ACC112 (cell line): ENCODE results near the gene SLC2A1.
"Not testable (repeated sequence)": the region's sequence is repeated elsewhere in the genome, so short reads cannot be mapped to it uniquely, and the experiment has no call there.

Source experiments
- H2AFZ ChIP-seq: fragments of 200-600 bp; sonication (generic); one replicate; pipeline ENCODE4 v1.6.0; 2017; ENCODE audit warnings: antibody characterized with exemption, low read length; ENCODE audit not compliant: unreplicated experiment
- H3K27ac ChIP-seq: fragments of 200-600 bp; sonication (generic); 2 replicates; pipeline ENCODE4 v1.5.1; 2014; ENCODE audit warnings: low read depth, mild to moderate bottlenecking, antibody characterized with exemption, low read length, moderate library complexity
- H3K27me3 ChIP-seq: fragments of 200-600 bp; sonication (generic); 2 replicates; pipeline ENCODE4 v1.6.1; 2014; ENCODE audit warnings: mild to moderate bottlenecking, antibody characterized with exemption, low read length, moderate library complexity, mixed read lengths; ENCODE audit not compliant: insufficient read depth
- H3K36me3 ChIP-seq: fragments of 200-600 bp; sonication (generic); 2 replicates; pipeline ENCODE4 v1.6.1; 2016; ENCODE audit warnings: mild to moderate bottlenecking, antibody characterized with exemption, low read length, moderate library complexity, mixed read lengths; ENCODE audit not compliant: insufficient read depth
- H3K4me1 ChIP-seq: fragments of 200-600 bp; sonication (generic); one replicate; pipeline ENCODE4 v1.6.1; 2016; ENCODE audit warnings: low read length, mixed read lengths; ENCODE audit not compliant: insufficient read depth, unreplicated experiment, control insufficient read depth
- H3K4me3 ChIP-seq: fragments of 200-600 bp; sonication (generic); 2 replicates; pipeline ENCODE4 v1.5.1; 2014; ENCODE audit warnings: mild to moderate bottlenecking, low read depth, low read length
- H3K79me2 ChIP-seq: fragments of 200-600 bp; sonication (generic); one replicate; pipeline ENCODE4 v1.6.0; 2016; ENCODE audit warnings: low read length; ENCODE audit not compliant: control insufficient read depth, unreplicated experiment, insufficient read depth

Gene SLC2A1

DNA sequence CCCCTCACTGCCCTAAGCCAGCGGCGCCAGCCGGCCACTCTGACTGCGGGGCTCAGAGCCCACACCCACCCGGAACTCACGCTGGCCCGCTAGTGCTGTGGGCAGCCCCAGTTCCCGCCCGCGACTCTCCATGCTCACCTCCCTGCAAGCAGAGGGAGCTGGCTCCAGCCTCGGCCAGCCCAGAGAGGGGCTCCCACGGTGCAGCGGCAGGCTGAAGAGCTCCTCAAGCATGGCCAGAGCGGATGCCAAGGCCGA lies 41.5 kb downstream of the SLC2A1 start:
- H3K79me2 ChIP-seq = no peaks in the 10 kb centered on the region
- no peaks in the 10 kb centered on the region for H3K4me1 ChIP-seq
- no peaks in the 10 kb centered on the region for H3K36me3 ChIP-seq
- H3K4me3 ChIP-seq = no peak overlapping the region
- no peaks in the 10 kb centered on the region for H3K27me3 ChIP-seq
- no peak overlapping the region for H2AFZ ChIP-seq
- no peak overlapping the region for H3K27ac ChIP-seq

DNA sequence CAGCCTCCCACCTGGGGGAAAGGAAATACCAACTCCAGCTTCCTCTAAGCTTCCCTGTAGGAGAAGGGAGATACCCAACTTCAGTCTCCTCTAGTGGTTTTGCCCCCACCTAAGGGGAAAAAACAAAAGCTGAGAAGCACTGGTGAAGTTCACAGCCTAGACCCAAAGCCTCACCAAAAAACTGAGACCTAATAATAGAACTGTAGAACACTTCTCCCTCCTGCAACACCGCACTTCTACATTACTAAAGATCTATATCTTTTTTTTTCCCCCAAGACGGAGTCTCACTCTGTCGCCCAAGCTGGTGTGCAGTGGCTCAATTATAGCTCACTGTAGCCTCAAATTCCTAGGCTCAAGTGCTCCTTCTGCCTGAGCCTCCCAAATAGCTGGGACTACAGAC lies 43.2 kb downstream of the SLC2A1 start:
- Histone ChIP-seq H2AFZ (no peak overlapping the region), H3K79me2 (no peaks in the 10 kb centered on the region), H3K4me1 (no peaks in the 10 kb centered on the region), H3K36me3 (no peaks in the 10 kb centered on the region), H3K4me3 (no peak overlapping the region), H3K27me3 (no peaks in the 10 kb centered on the region), H3K27ac (no peak overlapping the region)

DNA sequence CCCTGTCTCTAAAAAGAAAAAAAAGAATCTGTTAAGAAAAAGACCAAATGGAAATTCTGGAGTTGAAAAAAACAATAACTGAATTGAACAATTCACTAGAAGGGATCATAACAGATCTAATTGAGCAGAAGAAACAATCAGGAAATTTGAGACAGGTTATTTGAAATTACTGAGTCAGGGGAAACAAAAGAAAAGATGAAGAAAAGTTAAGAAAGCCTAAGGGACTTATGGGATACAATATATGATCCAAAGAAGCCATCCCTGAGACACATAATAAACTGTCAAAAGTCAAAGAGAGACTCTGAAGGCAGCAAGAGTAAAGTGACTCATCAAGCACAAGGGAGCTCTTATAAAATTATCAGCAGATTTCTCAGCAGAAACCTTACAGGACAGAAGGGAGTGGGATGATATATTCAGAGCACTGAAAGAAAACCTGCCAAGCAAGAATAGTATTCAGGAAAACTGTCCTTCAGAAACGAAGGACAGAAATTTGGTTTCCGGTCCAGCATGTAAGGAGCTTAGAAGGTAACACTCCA lies 44.5 kb downstream of the SLC2A1 start:
- Histone ChIP-seq H3K36me3 (no peaks in the 10 kb centered on the region), H3K79me2 (no peaks in the 10 kb centered on the region), H3K27me3 (0 out of 2 replicates have a peak, but pooled peaks cover 3% of the 10 kb centered on the region), H2AFZ (no peak overlapping the region), H3K4me3 (no peak overlapping the region), H3K4me1 (no peaks in the 10 kb centered on the region), H3K27ac (no peak overlapping the region)

DNA sequence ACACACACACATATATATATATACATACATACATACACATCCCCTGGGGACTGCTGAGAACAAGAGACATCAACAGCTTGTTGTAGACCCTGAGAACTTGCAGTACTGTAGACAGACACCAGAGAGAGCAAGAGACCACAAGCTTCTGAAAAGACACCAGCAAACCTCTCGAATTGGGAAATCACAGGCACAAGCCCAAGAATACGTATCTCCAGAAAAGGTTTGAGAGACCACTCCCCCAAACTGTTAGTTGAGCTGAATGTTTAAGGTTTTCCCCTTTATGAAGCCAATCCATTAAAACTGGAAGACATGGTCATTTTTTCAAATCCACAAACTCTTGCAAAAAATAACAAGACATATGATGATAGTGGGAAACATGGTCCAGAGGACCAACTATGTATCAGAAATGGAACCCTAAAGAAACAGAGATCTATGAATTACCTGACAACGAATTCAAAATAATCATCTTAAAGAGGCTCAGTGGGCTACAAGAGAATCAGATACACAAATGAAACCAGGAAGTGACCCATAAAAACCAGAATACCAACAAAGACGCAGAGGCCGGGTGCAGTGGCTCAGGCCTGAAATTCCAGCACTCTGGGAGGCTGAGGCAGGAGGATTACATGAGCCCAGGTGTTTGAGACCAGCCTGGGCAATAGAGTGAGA lies 45.1 kb downstream of the SLC2A1 start:
- no peaks in the 10 kb centered on the region for H3K4me1 ChIP-seq
- H3K4me3 ChIP-seq = no peak overlapping the region
- H3K36me3 ChIP-seq = no peaks in the 10 kb centered on the region
- H3K27me3 ChIP-seq = 0 out of 2 replicates have a peak, but pooled peaks cover 7% of the 10 kb centered on the region
- no peak overlapping the region for H2AFZ ChIP-seq
- H3K79me2 ChIP-seq = no peaks in the 10 kb centered on the region
- no peak overlapping the region for H3K27ac ChIP-seq

DNA sequence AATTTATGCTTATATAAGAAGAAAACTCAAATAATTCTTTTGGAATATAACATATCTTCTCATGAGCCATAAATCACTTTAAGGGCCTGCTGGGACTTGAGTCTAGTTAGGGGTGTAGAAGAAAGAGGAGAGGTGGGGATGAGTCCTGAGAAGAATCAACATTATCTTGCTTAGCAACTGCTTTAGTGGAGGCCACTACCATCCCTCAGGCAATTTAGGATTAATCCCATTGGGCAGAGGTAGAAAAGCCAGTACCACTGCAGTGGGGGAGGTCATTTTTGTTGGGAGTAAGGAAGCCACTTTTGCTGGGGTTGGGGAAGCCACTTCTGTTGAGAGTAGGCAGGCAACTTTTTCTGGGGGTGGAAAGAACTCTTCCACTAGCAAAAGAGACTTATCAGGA lies 47.7 kb downstream of the SLC2A1 start:
- no peaks in the 10 kb centered on the region for H3K4me1 ChIP-seq
- no peaks in the 10 kb centered on the region for H3K79me2 ChIP-seq
- H3K27me3 ChIP-seq = peaks cover 23% of the 10 kb centered on the region
- H2AFZ ChIP-seq = no peak overlapping the region
- no peak overlapping the region for H3K27ac ChIP-seq
- no peaks in the 10 kb centered on the region for H3K36me3 ChIP-seq
- H3K4me3 ChIP-seq = no peak overlapping the region

DNA sequence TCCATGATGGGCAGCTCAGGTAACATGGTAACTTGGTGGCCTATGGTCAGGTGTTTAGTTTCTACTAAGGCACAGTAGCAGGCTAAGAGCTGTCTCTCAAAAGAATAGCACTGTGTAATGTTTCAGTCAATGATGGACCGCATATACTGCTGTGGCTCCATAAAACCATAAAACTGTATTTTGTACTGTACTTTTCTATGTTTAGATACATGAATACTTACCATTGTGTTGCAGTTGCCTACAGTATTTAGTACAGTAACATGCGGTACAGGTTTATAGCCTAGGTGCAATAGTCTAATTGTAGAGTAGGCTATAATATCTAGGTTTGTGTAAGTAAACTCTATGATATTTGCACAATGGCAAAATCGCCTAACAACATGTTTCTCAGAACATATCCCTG lies 50.6 kb downstream of the SLC2A1 start:
- H3K36me3 ChIP-seq = no peaks in the 10 kb centered on the region
- peaks cover 28% of the 10 kb centered on the region for H3K27me3 ChIP-seq
- H2AFZ ChIP-seq = no peak overlapping the region
- no peaks in the 10 kb centered on the region for H3K4me1 ChIP-seq
- H3K27ac ChIP-seq = no peak overlapping the region
- H3K4me3 ChIP-seq = no peak overlapping the region
- no peaks in the 10 kb centered on the region for H3K79me2 ChIP-seq

DNA sequence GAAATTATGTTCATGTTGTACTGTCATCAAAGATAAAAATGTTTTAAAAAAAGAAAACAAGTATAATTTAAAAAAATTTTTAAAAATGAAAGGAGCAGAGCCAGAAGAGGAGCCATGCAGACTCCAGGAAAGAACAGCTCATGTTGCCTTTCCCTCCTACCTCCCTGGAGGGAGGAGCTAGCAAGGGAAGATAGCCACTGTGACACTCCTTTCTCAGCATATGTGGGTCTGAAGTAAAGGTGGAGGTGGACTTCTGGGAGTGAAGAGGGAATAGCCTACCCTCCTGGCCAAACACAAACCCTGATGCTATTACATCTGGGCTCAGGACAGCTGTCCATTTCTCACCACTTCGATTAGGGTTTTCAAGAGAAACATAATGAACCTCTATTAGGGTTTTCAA lies 54.2 kb downstream of the SLC2A1 start:
- no peak overlapping the region for H3K4me3 ChIP-seq
- no peak overlapping the region for H3K27ac ChIP-seq
- no peaks in the 10 kb centered on the region for H3K4me1 ChIP-seq
- H2AFZ ChIP-seq = no peak overlapping the region
- H3K79me2 ChIP-seq = no peaks in the 10 kb centered on the region
- no peaks in the 10 kb centered on the region for H3K36me3 ChIP-seq
- H3K27me3 ChIP-seq = peaks cover 54% of the 10 kb centered on the region

DNA sequence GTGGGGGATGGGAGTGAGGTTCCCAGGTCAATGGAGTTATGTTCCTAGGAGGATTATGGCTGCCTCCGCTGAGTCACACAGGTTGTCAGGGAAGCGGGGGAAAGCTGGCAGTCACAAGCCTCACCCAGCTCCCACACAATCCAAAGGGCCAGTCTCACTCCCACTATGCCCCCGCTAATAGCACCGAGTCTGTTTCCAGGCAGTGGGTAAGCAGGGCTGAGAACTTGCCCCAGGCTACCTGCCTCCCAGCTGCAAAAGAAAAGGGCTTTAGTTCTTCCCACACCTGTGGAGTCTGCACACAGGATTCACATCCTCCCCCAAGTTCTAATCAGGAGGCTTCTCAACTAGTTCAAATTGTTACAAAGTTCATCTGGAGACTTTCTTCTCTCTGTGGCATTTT lies 58.7 kb downstream of the SLC2A1 start:
- not testable (repeated sequence) for H3K36me3 ChIP-seq, H3K4me3 ChIP-seq, H3K4me1 ChIP-seq, H2AFZ ChIP-seq, H3K27ac ChIP-seq, H3K79me2 ChIP-seq
- H3K27me3 ChIP-seq = peaks cover 64% of the 10 kb centered on the region

DNA sequence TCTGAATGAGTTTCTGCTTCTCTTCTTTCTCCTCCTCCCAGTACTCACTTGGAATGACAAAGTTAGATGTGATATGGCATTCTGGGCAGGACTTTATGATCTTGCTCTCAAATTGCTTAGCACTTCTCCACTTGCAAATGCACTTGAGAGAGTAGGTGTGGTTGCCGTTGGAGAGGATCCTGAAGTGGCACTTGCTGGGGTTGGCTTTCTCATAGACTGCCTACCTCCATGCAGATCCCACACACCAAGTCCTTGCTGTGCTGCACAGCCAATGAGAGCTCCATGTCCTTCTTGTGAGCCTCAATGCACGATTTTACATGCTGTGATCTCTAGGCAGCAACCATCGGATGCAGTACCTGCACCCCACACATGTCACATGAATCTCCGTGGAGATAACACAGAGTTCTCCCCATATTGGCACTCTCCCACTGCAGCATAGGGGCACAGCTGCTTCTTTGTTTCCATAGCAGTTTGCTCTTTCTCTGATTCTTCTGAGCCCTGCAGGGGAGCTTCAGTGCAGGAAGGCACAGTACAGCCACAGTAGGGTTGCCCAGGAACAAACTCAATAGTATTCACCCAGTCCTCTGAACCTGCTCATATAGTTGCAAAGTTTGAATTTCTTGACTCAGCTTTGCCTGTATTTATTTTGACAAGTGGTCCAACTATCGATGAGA lies 67.1 kb downstream of the SLC2A1 start:
- no peak overlapping the region for H2AFZ ChIP-seq
- peaks cover 39% of the 10 kb centered on the region for H3K27me3 ChIP-seq
- no peak overlapping the region for H3K27ac ChIP-seq
- H3K36me3 ChIP-seq = no peaks in the 10 kb centered on the region
- H3K4me1 ChIP-seq = no peaks in the 10 kb centered on the region
- H3K79me2 ChIP-seq = no peaks in the 10 kb centered on the region
- no peak overlapping the region for H3K4me3 ChIP-seq

DNA sequence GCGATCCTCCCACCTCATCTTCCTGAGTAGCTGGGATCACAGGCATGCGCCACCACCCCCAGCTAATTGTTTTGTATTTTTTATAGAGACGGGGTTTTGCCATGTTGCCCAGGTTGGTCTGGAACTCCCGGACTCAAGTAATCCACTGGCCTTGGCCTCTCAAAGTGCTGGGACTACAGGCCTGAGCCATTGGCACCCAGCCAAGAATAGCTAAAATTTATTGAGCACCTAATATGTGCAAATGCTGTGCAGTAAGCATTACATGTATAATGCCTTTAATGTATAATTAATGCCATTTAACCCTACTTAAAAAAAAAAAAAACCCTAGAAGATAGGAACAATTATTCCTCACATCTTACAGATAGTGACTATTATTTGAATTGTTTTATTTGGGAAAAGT lies 69.4 kb downstream of the SLC2A1 start:
- H3K27me3 ChIP-seq = peaks cover 40% of the 10 kb centered on the region
- H2AFZ ChIP-seq = no peak overlapping the region
- H3K36me3 ChIP-seq = no peaks in the 10 kb centered on the region
- H3K79me2 ChIP-seq = no peaks in the 10 kb centered on the region
- H3K27ac ChIP-seq = no peak overlapping the region
- no peaks in the 10 kb centered on the region for H3K4me1 ChIP-seq
- H3K4me3 ChIP-seq = no peak overlapping the region

DNA sequence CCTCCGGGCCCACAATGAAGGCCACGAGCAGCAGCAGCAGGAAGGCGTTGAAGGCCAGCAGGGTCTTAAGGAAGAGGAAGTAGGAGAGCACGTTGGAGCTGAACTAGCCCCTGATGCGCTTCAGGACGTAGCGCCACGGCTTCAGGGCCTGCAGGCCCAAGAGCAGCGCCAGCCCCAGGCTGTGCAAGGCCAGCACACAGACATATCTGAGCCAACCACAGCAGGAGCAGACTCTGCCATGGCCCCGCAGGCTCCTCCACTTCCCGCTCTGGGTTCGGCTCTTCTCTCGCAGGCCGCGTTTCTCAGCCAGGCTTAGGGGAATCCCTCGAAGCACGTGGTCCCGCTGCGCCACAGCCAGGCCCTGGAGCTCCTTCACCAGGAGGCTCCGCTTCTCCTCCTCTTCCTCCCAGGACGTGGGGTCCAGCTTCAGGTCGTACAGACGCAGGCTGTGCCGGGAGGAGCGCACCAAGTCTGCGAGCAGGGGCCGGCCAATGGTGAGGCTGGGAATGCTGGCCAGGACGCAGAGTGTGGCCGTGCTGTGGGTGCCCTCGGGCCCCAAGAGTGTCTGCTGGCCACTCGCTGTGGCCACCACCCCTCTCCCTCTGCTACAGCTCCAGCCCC lies 70.5 kb downstream of the SLC2A1 start:
- Histone ChIP-seq H3K36me3 (no peaks in the 10 kb centered on the region), H3K4me1 (no peaks in the 10 kb centered on the region), H3K27me3 (peaks cover 40% of the 10 kb centered on the region), H3K4me3 (no peak overlapping the region), H3K79me2 (no peaks in the 10 kb centered on the region), H2AFZ (no peak overlapping the region), H3K27ac (no peak overlapping the region)
